Mesenchymal stem cell (in vitro differentiated cells and primary cell): ENCODE data around the gene GBF1.
A peak's percentile ranks its signal among the peaks of the same experiment; 100 is the strongest.

Source experiments
- DNase-seq: peaks from one replicate; pipeline ENCODE4 v3.0.0-alpha.2; 2013
- H2AFZ ChIP-seq: one replicate; pipeline ENCODE4 v1.6.1; 2013; ENCODE audit warnings: low read depth, mild to moderate bottlenecking, control low read depth, inconsistent platforms, low read length, moderate library complexity
- H2AK5ac ChIP-seq: 2 replicates; pipeline ENCODE4 v1.6.1; 2013; ENCODE audit warnings: low read length, moderate library complexity, mild to moderate bottlenecking, inconsistent platforms; ENCODE audit not compliant: severe bottlenecking
- H2BK120ac ChIP-seq: one replicate; pipeline ENCODE4 v1.6.1; 2013; ENCODE audit warnings: low read depth, mild to moderate bottlenecking, inconsistent platforms, low read length, moderate library complexity
- H2BK12ac ChIP-seq, 2 experiments: one replicate each; pipeline ENCODE4 v1.6.1; 2013; ENCODE audit warnings: inconsistent platforms in 2 of 2, low read length in 2 of 2, mild to moderate bottlenecking in 2 of 2, moderate library complexity in 2 of 2, control low read depth in 1 of 2
- H2BK15ac ChIP-seq: one replicate; pipeline ENCODE4 v1.6.1; 2013; ENCODE audit warnings: mild to moderate bottlenecking, low read depth, inconsistent platforms; ENCODE audit not compliant: poor library complexity, severe bottlenecking
- H2BK5ac ChIP-seq: 2 replicates; pipeline ENCODE4 v1.6.1; 2013; ENCODE audit warnings: low read depth, mild to moderate bottlenecking, low read length, control low read depth, inconsistent platforms; ENCODE audit not compliant: poor library complexity, severe bottlenecking
- H3K14ac ChIP-seq, 2 experiments: one replicate each; pipeline ENCODE4 v1.6.1; 2013; ENCODE audit warnings: inconsistent platforms in 2 of 2, low read length in 2 of 2, control low read depth in 1 of 2, mild to moderate bottlenecking in 1 of 2, moderate library complexity in 1 of 2
- H3K18ac ChIP-seq, 2 experiments: one replicate each; pipeline ENCODE4 v1.6.1; 2013; ENCODE audit warnings: inconsistent platforms in 2 of 2, low read length in 2 of 2, control low read depth in 1 of 2, low read depth in 1 of 2, mild to moderate bottlenecking in 1 of 2
- H3K23ac ChIP-seq, 2 experiments: one replicate each; pipeline ENCODE4 v1.6.1; 2013; ENCODE audit warnings: inconsistent platforms in 2 of 2, low read length in 2 of 2, mild to moderate bottlenecking in 2 of 2, moderate library complexity in 2 of 2, control low read depth in 1 of 2
- H3K27ac ChIP-seq: 2 replicates; pipeline ENCODE4 v1.5.1; 2013; ENCODE audit warnings: mild to moderate bottlenecking, moderate library complexity, low read length, control low read depth, inconsistent platforms; ENCODE audit not compliant: poor library complexity, severe bottlenecking
- H3K27me3 ChIP-seq, 2 experiments: 2 replicates each; pipeline versions ENCODE4 v1.6.1 to v1.7.0; 2013; ENCODE audit warnings: low read length in 2 of 2, mild to moderate bottlenecking in 2 of 2, moderate library complexity in 2 of 2, control low read depth in 1 of 2, inconsistent platforms in 1 of 2; ENCODE audit not compliant: control insufficient read depth in 1 of 2, insufficient read depth in 1 of 2
- H3K36me3 ChIP-seq, 2 experiments: 2 replicates each; pipeline versions ENCODE4 v1.6.1 to v1.7.0; 2013; ENCODE audit warnings: low read length in 2 of 2, control low read depth in 1 of 2, inconsistent platforms in 1 of 2, low read depth in 1 of 2, mild to moderate bottlenecking in 1 of 2; ENCODE audit not compliant: insufficient read depth in 2 of 2, control insufficient read depth in 1 of 2
- H3K4ac ChIP-seq, 2 experiments: one replicate each; pipeline ENCODE4 v1.6.1; 2013; ENCODE audit warnings: inconsistent platforms in 2 of 2, low read length in 2 of 2, mild to moderate bottlenecking in 2 of 2, moderate library complexity in 2 of 2, control low read depth in 1 of 2, low read depth in 1 of 2
- H3K4me1 ChIP-seq: 2 replicates; pipeline ENCODE4 v1.6.1; 2013; ENCODE audit warnings: low read depth, low read length, control low read depth; ENCODE audit not compliant: control insufficient read depth, insufficient read depth
- H3K4me2 ChIP-seq: 2 replicates; pipeline ENCODE4 v1.6.1; 2013; ENCODE audit warnings: low read length, mild to moderate bottlenecking, inconsistent platforms; ENCODE audit not compliant: poor library complexity, severe bottlenecking
- H3K4me3 ChIP-seq, 2 experiments: 2 replicates each; pipeline versions ENCODE4 v1.5.1 to v1.7.0; 2013; ENCODE audit warnings: low read length in 2 of 2, mild to moderate bottlenecking in 2 of 2, control low read depth in 1 of 2, low read depth in 1 of 2; ENCODE audit not compliant: insufficient read depth in 1 of 2
- H3K79me1 ChIP-seq: replicated peaks from 2 replicates; pipeline ENCODE4 v1.6.1; 2013; ENCODE audit warnings: mild to moderate bottlenecking, control low read depth, low read length, inconsistent platforms; ENCODE audit not compliant: poor library complexity, severe bottlenecking
- H3K9ac ChIP-seq: 2 replicates; pipeline ENCODE4 v1.7.0; 2013; ENCODE audit warnings: mild to moderate bottlenecking, low read length, moderate library complexity
- H3K9me3 ChIP-seq: 2 replicates; pipeline ENCODE4 v1.7.0; 2013; ENCODE audit warnings: mild to moderate bottlenecking, low read length; ENCODE audit not compliant: control insufficient read depth
- H4K8ac ChIP-seq: one replicate; pipeline ENCODE4 v1.6.1; 2013; ENCODE audit warnings: inconsistent platforms, mild to moderate bottlenecking, low read length, moderate library complexity
- H4K91ac ChIP-seq: one replicate; pipeline ENCODE4 v1.6.1; 2013; ENCODE audit warnings: mild to moderate bottlenecking, low read length, inconsistent platforms
- WGBS: methylation state at CpG from one replicate; pipeline ENCODE4 v1.1.7; 2013; ENCODE audit warnings: mixed read lengths; 5-methylcytosine and 5-hydroxymethylcytosine counted together

GBF1 gene

DNA sequence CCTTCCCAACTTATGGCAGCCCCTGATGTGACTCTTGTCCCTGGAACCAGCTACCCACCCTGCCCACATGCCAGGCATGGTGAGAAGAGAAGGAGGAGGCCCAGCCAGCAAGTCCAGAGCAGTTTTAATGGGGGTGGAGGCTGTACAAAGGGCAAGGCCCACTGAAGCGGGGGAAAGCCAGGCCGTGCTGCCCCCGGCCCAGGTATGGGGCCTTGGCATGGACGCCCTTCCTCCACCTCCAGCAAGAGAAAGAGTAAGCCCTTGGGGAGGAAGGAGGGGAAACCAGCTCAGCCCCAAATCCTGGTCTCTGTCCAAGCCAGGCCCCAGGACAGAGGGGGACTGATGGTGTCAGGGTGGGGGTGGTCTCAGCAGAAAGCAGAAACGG, 157.2 kb downstream of the GBF1 start:
- Histone ChIP-seq H3K23ac (no peak overlapping the region), H3K27ac (no peak overlapping the region)

DNA sequence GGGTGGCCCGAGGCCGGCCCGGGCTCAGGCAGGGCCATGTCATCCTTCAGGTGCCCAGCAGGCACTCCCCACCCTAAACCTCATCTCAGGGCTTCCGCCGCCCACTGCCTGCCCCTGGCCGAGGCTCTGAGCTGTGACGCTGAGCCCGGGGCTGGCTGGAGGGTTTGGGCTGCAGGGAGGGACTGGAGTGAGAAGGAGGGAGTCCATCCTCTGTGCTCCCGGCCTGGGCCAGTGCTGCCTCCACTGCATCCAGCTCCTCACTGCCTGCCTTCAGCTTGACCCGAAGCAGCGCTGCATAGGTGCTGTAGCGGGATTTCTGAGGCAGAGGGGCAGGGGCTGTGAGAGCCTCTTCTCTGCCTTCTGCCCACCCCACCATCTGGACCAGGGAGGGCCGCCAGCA, 157.8 kb downstream of the GBF1 start:
- Histone ChIP-seq H3K4ac (no peak overlapping the region), H4K8ac (no peak overlapping the region), H3K9ac (no peak overlapping the region), H3K4me3 (no peak overlapping the region), H2AK5ac (no peak overlapping the region), H3K79me1 (peaks cover 6% of the 10 kb centered on the region), H2BK15ac (no peak overlapping the region), H3K36me3 (peaks cover 23 to 54% of the 10 kb centered on the region in 2 experiments), H3K4me2 (no peak overlapping the region), H2BK120ac (no peak overlapping the region), H2BK5ac (no peak overlapping the region), H3K14ac (no peak overlapping the region), H3K27ac (no peak overlapping the region), H3K4me1 (peaks cover 44% of the 10 kb centered on the region), H4K91ac (no peak overlapping the region), H3K27me3 (peaks cover 24 to 26% of the 10 kb centered on the region in 2 experiments), H3K18ac (no peak overlapping the region), H2BK12ac (no peak overlapping the region), H2AFZ (no peak overlapping the region), H3K9me3 (no peaks in the 10 kb centered on the region), H3K23ac (no peak overlapping the region)
- DNase-seq: no peak
- WGBS: 86% methylated on average over 9 of the region's 13 CpGs

More for the DNA sequence above, 157.2 kb downstream of the GBF1 start:
- no peaks in the 10 kb centered on the region for H3K9me3 ChIP-seq
- H4K8ac ChIP-seq: no peak overlapping the region
- H4K91ac ChIP-seq: no peak overlapping the region
- no peak overlapping the region for H2BK120ac ChIP-seq
- peaks cover 9% of the 10 kb centered on the region for H3K79me1 ChIP-seq
- WGBS: 100% methylated on average over 4 of the region's 5 CpGs
- peaks cover 45% of the 10 kb centered on the region for H3K4me1 ChIP-seq
- H2BK12ac ChIP-seq: no peak overlapping the region
- H3K4me2 ChIP-seq: no peak overlapping the region
- H2AFZ ChIP-seq: no peak overlapping the region
- no peak for DNase-seq
- no peak overlapping the region for H3K9ac ChIP-seq
- no peak overlapping the region for H3K14ac ChIP-seq
- H2BK15ac ChIP-seq: no peak overlapping the region
- H3K4ac ChIP-seq: no peak overlapping the region
- no peak overlapping the region for H2BK5ac ChIP-seq
- H2AK5ac ChIP-seq: peak overlapping the region; percentile 50
- H3K4me3 ChIP-seq: no peak overlapping the region
- no peak overlapping the region for H3K18ac ChIP-seq
- peaks cover 18 to 20% of the 10 kb centered on the region in 2 experiments for H3K27me3 ChIP-seq
- H3K36me3 ChIP-seq: peaks cover 29 to 60% of the 10 kb centered on the region in 2 experiments

DNA sequence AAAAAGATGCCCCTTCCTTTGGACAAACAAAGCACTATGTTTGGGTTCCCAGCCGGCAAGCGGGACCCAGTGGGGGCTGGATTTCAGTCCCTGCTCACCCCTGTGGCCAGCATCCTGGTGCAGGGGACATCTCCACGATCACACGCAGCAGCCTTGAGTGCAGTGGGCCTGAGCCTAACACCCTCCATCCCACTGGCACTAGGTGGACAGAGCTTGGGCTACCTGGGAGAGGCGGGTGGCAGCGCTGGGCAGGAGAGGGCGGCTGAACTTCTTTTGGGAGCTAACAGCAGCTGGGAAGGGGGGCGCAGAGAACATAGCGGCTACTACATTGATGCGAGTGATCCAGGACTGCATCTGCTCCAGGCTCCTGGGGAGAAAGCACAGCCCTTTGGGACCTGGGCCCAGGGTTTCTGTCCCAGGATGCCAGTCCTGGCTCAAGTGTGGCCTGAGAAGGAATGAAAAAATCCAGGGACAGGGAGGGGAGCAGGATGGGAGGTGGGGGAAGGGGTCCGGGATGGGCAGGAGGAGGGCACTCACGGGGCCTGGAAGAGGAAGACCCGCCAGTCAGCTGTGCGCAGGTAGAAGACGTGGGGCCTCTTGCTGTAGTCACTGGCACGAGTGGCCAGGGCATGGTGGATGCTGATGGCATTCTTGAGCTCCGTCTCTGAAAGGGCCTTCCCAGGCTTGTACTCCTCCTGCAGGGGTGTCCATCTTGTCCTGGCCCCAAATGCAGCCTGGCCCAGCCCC, 159.2 kb downstream of the GBF1 start:
- no peak overlapping the region for H4K8ac ChIP-seq

DNA sequence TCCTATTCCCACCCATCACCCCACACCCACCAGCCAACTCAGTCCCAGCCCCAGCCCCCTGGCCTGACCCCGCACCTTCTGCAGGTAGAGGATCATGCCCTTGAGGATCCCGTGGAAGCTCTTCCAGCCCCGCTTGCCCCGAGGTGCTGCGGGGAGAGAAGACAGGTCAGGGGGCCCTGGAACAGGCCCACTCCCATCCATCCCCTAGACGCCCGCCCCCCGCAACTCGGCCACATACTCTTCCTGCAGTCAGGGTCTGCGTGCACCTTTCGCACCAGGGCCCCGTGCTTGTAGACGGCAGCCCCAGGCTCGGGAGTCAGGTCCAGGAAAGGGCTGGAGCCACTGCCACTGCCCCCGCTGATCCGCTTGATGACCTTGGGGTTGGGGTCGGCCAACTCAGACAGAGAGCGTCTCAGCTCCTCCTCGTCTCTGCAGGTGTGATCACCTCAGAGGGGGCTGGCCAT, 159.8 kb downstream of the GBF1 start:
- H3K4me3 ChIP-seq: no peak overlapping the region
- H3K23ac ChIP-seq: no peak overlapping the region
- H2BK12ac ChIP-seq: no peak overlapping the region
- no peak overlapping the region for H3K9ac ChIP-seq
- no peak overlapping the region for H2AK5ac ChIP-seq
- H3K4me1 ChIP-seq: peaks cover 43% of the 10 kb centered on the region
- H3K14ac ChIP-seq: no peak overlapping the region
- peaks cover 20 to 41% of the 10 kb centered on the region in 2 experiments for H3K36me3 ChIP-seq
- peaks cover 41% of the 10 kb centered on the region in 2 experiments for H3K27me3 ChIP-seq
- no peak overlapping the region for H3K18ac ChIP-seq
- H2BK15ac ChIP-seq: no peak overlapping the region
- H3K9me3 ChIP-seq: no peaks in the 10 kb centered on the region
- H2BK120ac ChIP-seq: no peak overlapping the region
- DNase-seq: no peak
- H2BK5ac ChIP-seq: no peak overlapping the region
- H3K4me2 ChIP-seq: no peak overlapping the region
- 96% methylated on average over 19 of the region's 19 CpGs for whole genome bisulfite sequencing
- no peak overlapping the region for H2AFZ ChIP-seq
- H4K8ac ChIP-seq: no peak overlapping the region
- H4K91ac ChIP-seq: no peak overlapping the region
- H3K27ac ChIP-seq: no peak overlapping the region
- no peak overlapping the region for H3K4ac ChIP-seq
- peaks cover 2% of the 10 kb centered on the region for H3K79me1 ChIP-seq

More for the DNA sequence above, 159.2 kb downstream of the GBF1 start:
- Histone ChIP-seq H3K4me2 (no peak overlapping the region), H3K4me3 (no peak overlapping the region), H2BK120ac (no peak overlapping the region), H3K27me3 (peaks cover 35% of the 10 kb centered on the region in 2 experiments), H3K4me1 (peaks cover 47% of the 10 kb centered on the region), H3K9ac (no peak overlapping the region), H2BK5ac (no peak overlapping the region), H3K18ac (no peak overlapping the region), H3K9me3 (no peaks in the 10 kb centered on the region), H4K91ac (no peak overlapping the region), H2AFZ (no peak overlapping the region), H2BK15ac (no peak overlapping the region), H3K14ac (no peak overlapping the region), H2BK12ac (no peak overlapping the region), H3K36me3 (peaks cover 20 to 47% of the 10 kb centered on the region in 2 experiments), H3K4ac (no peak overlapping the region), H3K23ac (no peak overlapping the region), H2AK5ac (no peak overlapping the region), H3K27ac (no peak overlapping the region), H3K79me1 (peaks cover 6% of the 10 kb centered on the region)
- 95% methylated on average over 17 of the region's 17 CpGs for WGBS
- no peak for DNase-seq
